T-helper 1 cell treated with Interleukin-12 subunit alpha and Interleukin-12 subunit beta and Interleukin-4 antibody, amounts not matched to agents 30 μg/mL and 1 μg/mL, for 36 hours (primary cell): ENCODE measurements around the gene FCHSD1.

Experiments
- H3K27ac Mint-ChIP-seq: one replicate; pipeline ENCODE4 v1.8.0; 2021; ENCODE audit warnings: mild to moderate bottlenecking, mixed read lengths
- H3K27me3 Mint-ChIP-seq: one replicate; pipeline ENCODE4 v1.8.0; 2021; ENCODE audit warnings: low read depth, mixed read lengths
- H3K36me3 Mint-ChIP-seq: one replicate; pipeline ENCODE4 v1.8.0; 2021; ENCODE audit warnings: low read depth, mixed read lengths
- H3K4me1 Mint-ChIP-seq: one replicate; pipeline ENCODE4 v1.8.0; 2021; ENCODE audit warnings: low read depth, mixed read lengths
- H3K4me3 Mint-ChIP-seq: one replicate; pipeline ENCODE4 v1.8.0; 2021; ENCODE audit warnings: mild to moderate bottlenecking, moderate library complexity, mixed read lengths
- H3K9me3 Mint-ChIP-seq: one replicate; pipeline ENCODE4 v1.8.0; 2021; ENCODE audit warnings: mixed read lengths

Gene FCHSD1

GRCh38 chr5:141605523-141606277 is 45.5 kb downstream of the FCHSD1 start:
- Mint-ChIP-seq H3K9me3 (no peaks in the 10 kb centered on the region), H3K4me3 (peak overlapping the region; percentile 76), H3K4me1 (peaks cover 68% of the 10 kb centered on the region), H3K27ac (peak overlapping the region; percentile 93), H3K36me3 (peaks cover 30% of the 10 kb centered on the region), H3K27me3 (no peaks in the 10 kb centered on the region)

DNA sequence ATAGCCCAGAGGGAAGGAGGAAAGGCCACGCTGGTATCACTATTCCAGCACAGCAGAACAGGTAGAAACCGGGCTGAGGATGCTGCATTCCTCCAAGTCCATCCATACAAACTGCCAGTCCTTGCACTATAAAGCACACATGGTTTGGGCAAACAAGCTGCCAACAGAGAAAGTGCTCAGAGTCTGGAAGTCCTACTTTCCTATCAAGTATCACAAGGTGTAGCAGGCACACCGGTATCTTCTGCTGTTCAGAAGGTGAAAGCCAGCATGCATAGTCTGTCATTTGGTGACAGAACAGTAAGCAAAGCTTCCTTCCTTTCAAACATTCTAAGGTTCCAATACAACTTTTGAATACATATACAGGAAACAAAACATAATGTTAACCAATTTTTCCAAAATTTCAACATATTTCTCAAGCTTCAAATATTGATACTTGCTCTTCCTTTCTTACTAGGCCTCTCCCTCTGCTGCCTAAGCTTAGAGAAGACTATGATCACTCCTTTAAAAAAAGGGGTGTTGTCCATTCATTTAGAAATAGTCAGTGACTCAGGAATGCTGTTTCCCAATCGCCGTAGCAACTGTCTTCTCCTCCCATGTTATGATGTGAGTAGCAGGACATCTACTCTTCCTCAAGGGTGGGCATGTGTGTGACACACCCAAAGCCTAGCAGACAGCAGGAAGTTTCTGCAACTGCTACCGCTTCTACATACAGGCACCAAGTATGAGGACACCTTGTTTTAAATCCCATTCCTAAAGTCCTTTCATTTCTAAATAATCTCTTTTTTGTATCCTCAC is 47.1 kb downstream of the FCHSD1 start:
- peak overlapping the region; percentile 78 for H3K4me3 Mint-ChIP-seq
- H3K4me1 Mint-ChIP-seq = peaks cover 75% of the 10 kb centered on the region
- peaks cover 25% of the 10 kb centered on the region for H3K36me3 Mint-ChIP-seq
- H3K27ac Mint-ChIP-seq = peak overlapping the region; percentile 90
- no peaks in the 10 kb centered on the region for H3K27me3 Mint-ChIP-seq
- H3K9me3 Mint-ChIP-seq = no peaks in the 10 kb centered on the region

DNA sequence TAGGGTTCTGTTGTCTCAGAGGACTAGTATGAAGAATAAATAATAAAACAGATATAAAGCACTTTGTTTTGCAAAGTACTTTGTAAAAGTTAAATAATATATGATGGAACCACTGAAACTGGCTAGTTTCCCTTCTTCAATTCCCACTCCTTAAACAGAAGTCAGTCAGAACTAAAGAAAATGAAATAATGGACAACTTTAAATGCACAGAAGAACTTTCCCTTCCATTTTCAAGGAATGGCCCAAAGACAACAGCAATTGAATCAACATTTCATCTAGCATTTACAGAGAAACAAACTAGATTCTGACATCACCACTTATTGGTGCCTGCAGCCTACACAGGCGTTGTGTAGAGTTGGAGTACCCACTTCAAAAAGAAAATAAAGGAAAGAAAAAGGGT is 48.6 kb downstream of the FCHSD1 start:
- peak overlapping the region; percentile 27 for H3K4me3 Mint-ChIP-seq
- no peaks in the 10 kb centered on the region for H3K9me3 Mint-ChIP-seq
- peaks cover 74% of the 10 kb centered on the region for H3K4me1 Mint-ChIP-seq
- peak overlapping the region; percentile 65 for H3K27ac Mint-ChIP-seq
- no peaks in the 10 kb centered on the region for H3K27me3 Mint-ChIP-seq
- peaks cover 16% of the 10 kb centered on the region for H3K36me3 Mint-ChIP-seq

DNA sequence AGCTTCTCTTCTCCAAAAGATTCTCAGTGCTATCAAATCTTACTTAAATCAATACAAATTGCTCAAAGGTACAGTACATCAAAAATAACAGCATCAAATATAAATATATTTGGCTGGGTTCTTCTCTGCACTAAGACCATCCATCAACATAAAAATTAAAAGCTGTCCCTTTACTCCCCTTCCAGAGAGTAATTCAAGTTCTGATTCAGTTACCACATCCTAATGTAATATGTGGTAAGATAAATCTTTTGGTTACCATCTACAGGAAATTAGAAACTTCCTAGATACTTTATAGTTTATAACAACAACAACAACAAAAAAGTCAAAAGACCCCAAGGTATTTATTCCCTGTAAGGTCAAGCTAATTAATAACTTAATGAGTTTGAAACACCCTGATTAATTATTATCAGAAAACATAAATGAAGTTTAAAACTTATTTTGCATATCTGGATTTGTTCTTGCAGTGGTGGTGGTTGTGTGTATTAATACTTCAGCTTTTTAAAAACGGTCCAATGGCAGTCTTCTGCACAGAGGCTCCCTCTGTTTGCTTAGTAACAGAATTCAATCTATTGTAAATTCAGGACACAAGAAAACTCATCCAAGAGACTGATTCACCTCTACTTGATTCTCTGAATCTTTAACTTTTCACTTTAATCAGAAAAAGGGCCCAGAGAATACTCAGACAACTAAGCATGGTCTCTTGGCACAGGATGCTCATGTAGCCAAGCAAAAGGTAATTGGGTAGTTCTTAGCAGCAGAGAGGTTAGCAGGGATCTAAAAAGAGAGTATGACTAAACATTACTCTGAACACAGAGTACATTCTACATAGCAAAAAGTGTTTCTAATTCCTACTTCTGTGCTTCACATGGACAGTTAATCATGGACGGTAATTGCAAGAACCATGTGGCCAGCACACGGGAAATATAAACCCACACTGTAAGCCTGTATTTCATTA is 52.5 kb downstream of the FCHSD1 start:
- Mint-ChIP-seq H3K27me3 (no peaks in the 10 kb centered on the region), H3K36me3 (peaks cover 13% of the 10 kb centered on the region), H3K4me1 (peaks cover 55% of the 10 kb centered on the region), H3K4me3 (no peak overlapping the region), H3K9me3 (no peaks in the 10 kb centered on the region), H3K27ac (peak overlapping the region; percentile 59)

GRCh38 chr5:141597814-141598213 is 53.4 kb downstream of the FCHSD1 start:
- Mint-ChIP-seq H3K9me3 (no peaks in the 10 kb centered on the region), H3K27ac (no peak overlapping the region), H3K4me3 (no peak overlapping the region), H3K27me3 (no peaks in the 10 kb centered on the region), H3K4me1 (peaks cover 56% of the 10 kb centered on the region), H3K36me3 (peaks cover 13% of the 10 kb centered on the region)

DNA sequence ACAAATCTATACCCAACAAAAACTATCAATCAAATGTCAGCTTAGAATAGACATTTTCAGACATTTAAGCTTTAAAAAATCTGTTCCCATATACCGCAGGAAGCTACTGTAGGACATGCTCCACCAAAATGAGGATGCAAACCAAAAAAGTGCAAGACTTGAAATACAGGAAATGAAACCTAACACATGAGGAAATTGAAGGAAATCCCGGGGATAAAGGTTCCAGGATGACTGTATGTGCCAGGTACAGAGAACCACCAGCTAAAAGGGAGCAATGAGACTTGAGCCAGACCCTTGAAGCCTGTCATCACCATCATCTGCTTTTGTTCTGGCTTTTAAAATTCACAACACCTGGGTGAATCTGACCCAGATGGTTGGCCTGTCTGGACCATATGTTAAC is 53.8 kb downstream of the FCHSD1 start:
- H3K9me3 Mint-ChIP-seq = no peaks in the 10 kb centered on the region
- peaks cover 9% of the 10 kb centered on the region for H3K36me3 Mint-ChIP-seq
- no peak overlapping the region for H3K27ac Mint-ChIP-seq
- H3K27me3 Mint-ChIP-seq = no peaks in the 10 kb centered on the region
- no peak overlapping the region for H3K4me3 Mint-ChIP-seq
- H3K4me1 Mint-ChIP-seq = peaks cover 56% of the 10 kb centered on the region

DNA sequence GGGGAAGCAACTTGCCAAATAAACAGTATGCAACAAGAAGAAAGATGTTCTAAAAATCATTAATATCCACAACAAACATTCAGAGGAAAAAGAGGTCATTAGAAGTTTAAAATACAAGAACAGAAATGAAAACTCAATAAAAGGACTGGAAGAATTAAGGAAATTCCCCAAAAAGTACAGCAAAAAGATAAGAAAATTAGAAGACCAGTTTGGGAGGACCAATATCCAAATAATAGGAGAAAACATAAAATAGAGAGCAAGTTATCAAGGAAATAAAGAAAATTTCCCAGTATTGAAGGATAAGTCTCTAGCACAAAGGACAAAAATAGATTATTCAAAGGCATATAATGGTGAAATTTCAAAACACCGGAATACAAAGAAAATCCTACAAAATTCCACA is 54.4 kb downstream of the FCHSD1 start:
- Mint-ChIP-seq H3K27ac (peak overlapping the region; percentile 37), H3K27me3 (no peaks in the 10 kb centered on the region), H3K36me3 (peaks cover 8% of the 10 kb centered on the region), H3K9me3 (no peaks in the 10 kb centered on the region), H3K4me1 (peaks cover 59% of the 10 kb centered on the region), H3K4me3 (peak overlapping the region; percentile 19)

DNA sequence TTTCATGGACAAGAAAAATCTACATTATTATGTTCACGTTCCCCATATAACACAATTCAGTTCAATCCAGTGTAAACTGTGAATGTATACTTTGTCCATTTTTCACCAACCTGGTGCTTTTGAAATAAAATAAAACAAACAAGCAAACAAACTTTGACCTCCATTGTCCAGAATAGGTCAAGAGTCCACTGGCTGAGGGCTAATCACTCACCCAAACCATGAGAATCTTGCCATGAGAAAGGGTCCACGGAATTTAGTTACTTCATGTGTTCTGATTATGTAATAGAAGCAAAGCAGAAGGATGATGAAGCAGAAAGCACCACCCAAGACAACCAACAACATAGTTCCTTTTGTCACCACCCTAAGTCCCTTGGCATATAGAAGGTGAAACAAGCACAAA is 61.1 kb downstream of the FCHSD1 start:
- Mint-ChIP-seq H3K9me3 (no peaks in the 10 kb centered on the region), H3K27ac (no peak overlapping the region), H3K4me1 (peaks cover 24% of the 10 kb centered on the region), H3K4me3 (no peak overlapping the region), H3K27me3 (no peaks in the 10 kb centered on the region), H3K36me3 (peaks cover 26% of the 10 kb centered on the region)
